GM10266 (cell line): ENCODE data around the gene GPR146.
A peak's percentile ranks its signal among the peaks of the same experiment; 100 is the strongest.

ENCODE experiments used
- DNase-seq: peaks from one replicate; pipeline ENCODE4 v3.0.0; 2012; ENCODE audit errors: extremely low spot score
- TF ChIP-seq, protein P1 (sequence below): IDR thresholded peaks from 2 replicates; pipeline ENCODE4 v1.5.1; 2012; ENCODE audit warnings: mild to moderate bottlenecking, low read depth; ENCODE audit not compliant: control insufficient read depth, insufficient read depth; ENCODE audit errors: missing control alignments

The GPR146 gene, protein sequence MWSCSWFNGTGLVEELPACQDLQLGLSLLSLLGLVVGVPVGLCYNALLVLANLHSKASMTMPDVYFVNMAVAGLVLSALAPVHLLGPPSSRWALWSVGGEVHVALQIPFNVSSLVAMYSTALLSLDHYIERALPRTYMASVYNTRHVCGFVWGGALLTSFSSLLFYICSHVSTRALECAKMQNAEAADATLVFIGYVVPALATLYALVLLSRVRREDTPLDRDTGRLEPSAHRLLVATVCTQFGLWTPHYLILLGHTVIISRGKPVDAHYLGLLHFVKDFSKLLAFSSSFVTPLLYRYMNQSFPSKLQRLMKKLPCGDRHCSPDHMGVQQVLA

GRCh38 chr7:1044189-1045068 lies at the start of gene GPR146:
Gene GPR146 (plus strand): TSS chr7:1044546. CDS start chr7:1057516, 12,970 bp downstream.
- TF ChIP-seq, protein P1, sequence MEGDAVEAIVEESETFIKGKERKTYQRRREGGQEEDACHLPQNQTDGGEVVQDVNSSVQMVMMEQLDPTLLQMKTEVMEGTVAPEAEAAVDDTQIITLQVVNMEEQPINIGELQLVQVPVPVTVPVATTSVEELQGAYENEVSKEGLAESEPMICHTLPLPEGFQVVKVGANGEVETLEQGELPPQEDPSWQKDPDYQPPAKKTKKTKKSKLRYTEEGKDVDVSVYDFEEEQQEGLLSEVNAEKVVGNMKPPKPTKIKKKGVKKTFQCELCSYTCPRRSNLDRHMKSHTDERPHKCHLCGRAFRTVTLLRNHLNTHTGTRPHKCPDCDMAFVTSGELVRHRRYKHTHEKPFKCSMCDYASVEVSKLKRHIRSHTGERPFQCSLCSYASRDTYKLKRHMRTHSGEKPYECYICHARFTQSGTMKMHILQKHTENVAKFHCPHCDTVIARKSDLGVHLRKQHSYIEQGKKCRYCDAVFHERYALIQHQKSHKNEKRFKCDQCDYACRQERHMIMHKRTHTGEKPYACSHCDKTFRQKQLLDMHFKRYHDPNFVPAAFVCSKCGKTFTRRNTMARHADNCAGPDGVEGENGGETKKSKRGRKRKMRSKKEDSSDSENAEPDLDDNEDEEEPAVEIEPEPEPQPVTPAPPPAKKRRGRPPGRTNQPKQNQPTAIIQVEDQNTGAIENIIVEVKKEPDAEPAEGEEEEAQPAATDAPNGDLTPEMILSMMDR = peak; percentile 67
- DNase-seq = peak; percentile 100

DNA sequence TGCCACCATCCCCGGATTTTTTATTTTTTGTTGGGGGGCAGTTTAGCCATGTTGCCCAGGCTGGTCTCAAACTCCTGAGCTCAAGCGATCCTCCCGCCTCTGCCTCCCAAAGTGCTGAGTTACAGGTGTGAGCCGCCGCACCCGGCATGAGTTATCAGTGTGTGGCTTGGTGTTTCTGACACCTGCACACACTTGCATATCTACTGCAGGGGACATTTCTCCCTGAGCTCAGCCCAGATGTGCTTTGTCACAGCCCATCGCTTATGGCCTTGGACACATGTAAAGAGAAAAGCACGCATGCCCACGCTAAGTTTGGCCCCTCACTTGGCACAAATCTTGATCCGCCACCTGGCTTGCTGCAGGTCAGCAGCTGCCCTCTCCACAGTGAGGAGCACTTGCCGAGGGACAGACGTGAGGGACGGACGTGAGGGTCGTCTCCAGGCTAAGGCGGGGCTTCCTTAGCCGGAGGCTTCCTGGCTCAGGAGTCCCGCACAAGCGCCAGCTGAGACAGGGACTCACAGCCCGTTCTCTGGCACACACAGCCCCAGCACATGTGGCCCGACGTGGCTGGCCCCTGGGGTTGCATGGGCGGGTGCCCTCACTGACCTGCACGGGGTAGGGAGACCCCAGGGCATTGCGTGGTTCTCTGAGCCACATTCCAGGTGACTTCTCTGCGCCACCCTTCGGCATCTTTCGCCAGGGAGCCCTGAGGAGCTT lies 49.6 kb upstream of the GPR146 start:
- DNase-seq = no peak
- TF ChIP-seq, protein P1 = no peak

DNA sequence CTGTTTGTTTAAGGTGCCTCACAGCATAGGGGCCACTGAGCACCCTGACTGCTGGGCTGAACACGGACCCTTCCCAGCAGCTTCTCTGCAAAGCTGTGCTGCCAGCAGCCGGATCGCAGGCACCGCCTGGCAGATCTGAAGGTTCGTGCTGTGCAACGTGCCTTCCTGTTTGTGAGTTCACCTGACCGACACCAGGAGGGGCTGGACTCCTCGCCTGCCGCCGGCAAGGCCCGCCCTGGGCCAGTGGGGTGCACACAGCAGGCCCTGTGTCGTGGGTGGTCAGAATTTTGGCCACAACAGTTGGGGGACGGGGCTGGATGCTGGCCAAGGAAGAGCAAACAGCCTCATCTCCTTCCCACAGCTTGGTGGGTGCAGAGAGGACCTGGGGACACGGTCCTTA lies 48.8 kb upstream of the GPR146 start:
- DNase-seq = no peak
- TF ChIP-seq, protein P1 = no peak

- TF ChIP-seq, protein P1 = no peak
- no peak for DNase-seq
Measured at GRCh38 chr7:996079-996872, 48.1 kb upstream of the GPR146 start.

GRCh38 chr7:997404-998395 lies 46.6 kb upstream of the GPR146 start:
- TF ChIP-seq, protein P1 = no peak
- no peak for DNase-seq
